Ascending aorta (tissue), 2 donors: ENCODE data around the gene TMEM132A. TPM values are rescaled to one million over a fixed set of nuclear protein-coding genes. Genes with fewer than 3 reads are reported as not detected.
"Not testable (repeated sequence)": the region's sequence is repeated elsewhere in the genome, so short reads cannot be mapped to it uniquely, and the experiment has no call there.

Source experiments
- DNase-seq, 2 donors: peaks; one replicate each; pipeline ENCODE4 v3.0.0-alpha.2; 2019; ENCODE audit warnings: low spot score in 2 of 2
- H3K27ac ChIP-seq, 2 donors: fragments of 200-600 bp; sonication (generic); one replicate each; pipeline ENCODE4 v1.5.1; 2016 to 2017; ENCODE audit warnings: mild to moderate bottlenecking in 1 of 2
- H3K27me3 ChIP-seq: fragments of 200-600 bp; sonication (generic); one replicate; pipeline ENCODE4 v1.5.1; 2017
- H3K36me3 ChIP-seq, 2 donors: fragments of 200-600 bp; sonication (generic); one replicate each; pipeline ENCODE4 v1.5.1; 2016
- H3K4me1 ChIP-seq, 2 donors: fragments of 200-600 bp; sonication (generic); one replicate each; pipeline ENCODE4 v1.5.1; 2016 to 2017; ENCODE audit warnings: mild to moderate bottlenecking in 1 of 2
- H3K4me3 ChIP-seq, 2 donors: fragments of 200-600 bp; sonication (generic); one replicate each; pipeline ENCODE4 v1.5.1; 2016 to 2017; ENCODE audit warnings: mild to moderate bottlenecking in 1 of 2
- H3K9me3 ChIP-seq, 2 donors: fragments of 200-600 bp; sonication (generic); one replicate each; pipeline ENCODE4 v1.5.1; 2016
- intact Hi-C: fragments of 100-400 bp; cut with DNase I; formaldehyde crosslinking; loops from one replicate; pipeline ENCODE4 v1.15.1; 2023
- total RNA-seq: library from RNA; depleted of rRNA; stranded (reverse); fragments of >200 nt; gene quantifications from one replicate; pipeline ENCODE4 v1.1.0, GENCODE V29; 2016
- TF ChIP-seq, protein P1 (sequence below), 3 experiments: fragments of 200-600 bp in 2 of 3; fragments of 450-650 bp in 1 of 3; sonication (generic) in 2 of 3; IDR thresholded peaks; one replicate each; pipeline ENCODE4 v1.5.1; 2016 to 2019; ENCODE audit warnings: antibody characterized with exemption in 3 of 3, mild to moderate bottlenecking in 1 of 3, moderate library complexity in 1 of 3

The TMEM132A gene
- total RNA-seq, 1 donor from 2014 or later, result 18.9 TPM

DNA sequence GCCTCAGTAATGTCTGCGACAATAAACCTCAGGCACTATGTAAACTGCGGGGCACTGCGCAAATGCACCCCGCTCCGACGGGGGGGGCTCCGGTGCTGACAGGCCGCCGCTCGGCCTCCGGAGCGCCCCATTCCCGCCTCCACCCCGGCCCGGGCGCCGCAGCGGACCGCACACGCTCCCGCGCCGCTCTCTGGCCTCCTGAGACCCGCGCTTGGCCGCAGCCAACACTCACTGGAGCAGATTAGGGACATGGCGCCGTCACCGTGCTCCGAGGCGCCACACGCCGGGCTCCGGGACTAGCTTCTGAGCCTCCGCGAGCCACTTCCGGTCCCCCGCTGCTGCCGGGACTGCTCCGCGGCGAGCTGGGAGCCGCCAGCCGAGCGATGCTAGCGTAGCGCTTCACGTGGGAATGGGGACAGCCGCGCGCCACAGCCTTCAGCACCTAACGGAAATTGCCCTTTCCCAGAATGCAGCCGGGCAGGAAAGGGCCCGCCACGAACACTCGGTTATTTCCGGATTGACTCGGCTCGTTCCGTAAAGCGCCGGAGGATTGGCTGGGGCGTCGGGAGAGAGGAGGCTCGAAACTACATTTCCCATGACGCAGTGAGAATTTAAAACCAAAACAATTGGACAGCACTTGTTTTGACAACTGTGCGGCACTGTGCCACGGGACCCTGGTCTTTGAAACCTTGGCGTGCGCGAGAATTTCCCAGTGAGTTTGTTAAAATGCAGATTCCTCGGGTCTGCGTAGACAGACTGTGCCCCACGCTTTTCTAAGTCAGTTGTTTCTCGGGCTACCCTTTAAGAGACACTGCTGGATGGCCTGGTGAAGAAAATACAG is 17.9 kb upstream of the TMEM132A start, which contains the start of gene PRPF19:
PRPF19 (minus strand) TSS at position 454 of the 841 bp plus-strand sequence; CDS start at position 251, 203 bp downstream.
- Histone ChIP-seq H3K4me1 (peaks cover 6 to 18% of the 10 kb centered on the region in 2 donors), H3K27me3 (no peaks in the 10 kb centered on the region), H3K27ac (peak within 1 kb of the TSS; percentile 97 to 99), H3K4me3 (peak within 1 kb of the TSS; percentile 98 to 99), H3K36me3 (peaks cover 16 to 25% of the 10 kb centered on the region in 2 donors), H3K9me3 (no peaks in the 10 kb centered on the region)
- TF ChIP-seq, protein P1, sequence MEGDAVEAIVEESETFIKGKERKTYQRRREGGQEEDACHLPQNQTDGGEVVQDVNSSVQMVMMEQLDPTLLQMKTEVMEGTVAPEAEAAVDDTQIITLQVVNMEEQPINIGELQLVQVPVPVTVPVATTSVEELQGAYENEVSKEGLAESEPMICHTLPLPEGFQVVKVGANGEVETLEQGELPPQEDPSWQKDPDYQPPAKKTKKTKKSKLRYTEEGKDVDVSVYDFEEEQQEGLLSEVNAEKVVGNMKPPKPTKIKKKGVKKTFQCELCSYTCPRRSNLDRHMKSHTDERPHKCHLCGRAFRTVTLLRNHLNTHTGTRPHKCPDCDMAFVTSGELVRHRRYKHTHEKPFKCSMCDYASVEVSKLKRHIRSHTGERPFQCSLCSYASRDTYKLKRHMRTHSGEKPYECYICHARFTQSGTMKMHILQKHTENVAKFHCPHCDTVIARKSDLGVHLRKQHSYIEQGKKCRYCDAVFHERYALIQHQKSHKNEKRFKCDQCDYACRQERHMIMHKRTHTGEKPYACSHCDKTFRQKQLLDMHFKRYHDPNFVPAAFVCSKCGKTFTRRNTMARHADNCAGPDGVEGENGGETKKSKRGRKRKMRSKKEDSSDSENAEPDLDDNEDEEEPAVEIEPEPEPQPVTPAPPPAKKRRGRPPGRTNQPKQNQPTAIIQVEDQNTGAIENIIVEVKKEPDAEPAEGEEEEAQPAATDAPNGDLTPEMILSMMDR (IDR thresholded peaks at IDR 0.05), result no peak
- peak; percentile 87 to 99 for DNase-seq
- intact Hi-C loops, result loop anchor here (1.0 to 5.0 kb wide), 4 partner anchors 65 to 1344 kb away; partner anchors contain the start of genes OSBP and VPS37C

DNA sequence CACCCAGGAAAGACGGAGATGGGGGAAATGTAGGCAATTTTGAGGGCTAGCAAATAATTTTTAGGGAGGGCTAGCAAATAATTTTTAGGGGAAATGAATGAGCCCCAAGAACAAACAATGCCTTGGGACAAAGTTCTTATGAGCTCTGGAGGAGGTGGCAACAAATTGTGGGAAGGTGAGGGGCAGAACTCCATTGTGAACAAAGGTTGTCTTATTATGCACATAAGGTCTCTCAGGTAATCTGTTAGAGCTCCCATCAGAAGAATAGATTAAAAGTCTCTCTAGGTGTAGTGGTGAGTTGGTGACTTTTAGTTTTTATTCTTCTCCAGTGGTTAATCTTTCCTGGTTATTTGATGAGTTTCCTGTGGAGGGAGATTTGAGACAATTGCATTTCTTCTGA is 15.5 kb upstream of the TMEM132A start:
- H3K4me3 ChIP-seq, result no peak overlapping the region
- H3K27me3 ChIP-seq, result no peaks in the 10 kb centered on the region
- H3K9me3 ChIP-seq, result no peaks in the 10 kb centered on the region
- intact Hi-C loops, result loop anchor here (5.0 kb wide), 2 partner anchors 1292 to 1347 kb away; partner anchors contain the start of gene OSBP
- H3K36me3 ChIP-seq, result peaks cover 0 to 1% of the 10 kb centered on the region in 2 donors
- TF ChIP-seq, protein P1 (IDR thresholded peaks at IDR 0.05), result no peak
- H3K4me1 ChIP-seq, result peaks cover 6 to 26% of the 10 kb centered on the region in 2 donors
- DNase-seq, result no peak
- no peak overlapping the region for H3K27ac ChIP-seq

DNA sequence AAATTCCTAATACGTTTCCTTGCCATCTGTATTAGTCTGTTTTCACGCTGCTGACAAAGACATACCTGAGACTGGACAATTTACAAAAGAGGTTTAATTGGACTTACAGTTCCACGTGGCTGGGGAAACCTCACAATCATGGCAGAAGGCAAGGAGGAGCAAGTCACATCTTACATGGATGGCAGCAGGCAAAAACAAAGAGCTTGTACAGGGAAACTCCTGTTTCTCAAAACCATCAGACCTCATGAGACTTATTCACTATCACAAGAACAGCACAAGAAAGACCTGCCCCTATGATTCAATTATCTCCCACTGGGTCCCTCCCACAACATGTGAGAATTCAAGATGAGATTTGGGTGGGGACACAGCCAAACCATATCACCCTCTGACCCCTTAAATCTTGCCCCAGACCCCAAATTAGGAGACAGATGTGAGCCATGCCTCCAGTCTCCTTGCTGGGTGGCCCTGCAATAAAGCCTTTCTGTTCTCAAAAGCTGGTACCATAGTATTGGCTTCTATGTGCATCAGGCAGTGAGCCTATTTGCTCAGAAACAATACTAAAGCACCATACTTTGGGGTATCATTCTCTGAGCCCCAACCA is 14.5 kb upstream of the TMEM132A start:
- not testable (repeated sequence) for H3K9me3 ChIP-seq, H3K4me3 ChIP-seq, DNase-seq, H3K27ac ChIP-seq, H3K27me3 ChIP-seq, H3K36me3 ChIP-seq
- intact Hi-C loops, result loop anchor here (5.0 kb wide), 2 partner anchors 1292 to 1347 kb away; partner anchors contain the start of gene OSBP
- H3K4me1 ChIP-seq, result peaks cover 6 to 24% of the 10 kb centered on the region in 2 donors

DNA sequence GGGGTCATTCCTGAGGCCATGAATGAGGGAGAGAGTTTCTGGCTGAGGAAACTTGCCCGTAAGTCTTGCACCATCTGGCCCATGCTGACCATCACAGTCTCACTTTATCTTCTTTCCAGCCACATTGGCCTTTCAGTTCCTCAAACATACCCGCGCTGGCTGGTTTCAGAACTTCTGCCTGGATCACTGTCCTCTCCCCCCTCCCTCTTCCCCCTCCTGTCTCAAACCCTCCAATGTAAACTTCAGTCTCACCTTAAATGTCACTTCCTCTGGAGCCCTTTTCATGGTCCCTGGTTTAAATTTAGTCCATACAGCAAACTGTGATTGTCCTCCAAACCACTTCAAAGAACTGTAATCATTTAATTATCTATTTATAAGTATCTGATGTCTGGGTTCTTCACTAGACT is 14.0 kb upstream of the TMEM132A start:
- no peak overlapping the region for H3K4me3 ChIP-seq
- no peak for DNase-seq
- TF ChIP-seq, protein P1 (IDR thresholded peaks at IDR 0.05), result no peak
- H3K36me3 ChIP-seq, result no peaks in the 10 kb centered on the region
- H3K9me3 ChIP-seq, result no peaks in the 10 kb centered on the region
- peaks cover 2 to 19% of the 10 kb centered on the region in 2 donors for H3K4me1 ChIP-seq
- H3K27me3 ChIP-seq, result no peaks in the 10 kb centered on the region
- H3K27ac ChIP-seq, result no peak overlapping the region
- intact Hi-C loops, result no loop called here

DNA sequence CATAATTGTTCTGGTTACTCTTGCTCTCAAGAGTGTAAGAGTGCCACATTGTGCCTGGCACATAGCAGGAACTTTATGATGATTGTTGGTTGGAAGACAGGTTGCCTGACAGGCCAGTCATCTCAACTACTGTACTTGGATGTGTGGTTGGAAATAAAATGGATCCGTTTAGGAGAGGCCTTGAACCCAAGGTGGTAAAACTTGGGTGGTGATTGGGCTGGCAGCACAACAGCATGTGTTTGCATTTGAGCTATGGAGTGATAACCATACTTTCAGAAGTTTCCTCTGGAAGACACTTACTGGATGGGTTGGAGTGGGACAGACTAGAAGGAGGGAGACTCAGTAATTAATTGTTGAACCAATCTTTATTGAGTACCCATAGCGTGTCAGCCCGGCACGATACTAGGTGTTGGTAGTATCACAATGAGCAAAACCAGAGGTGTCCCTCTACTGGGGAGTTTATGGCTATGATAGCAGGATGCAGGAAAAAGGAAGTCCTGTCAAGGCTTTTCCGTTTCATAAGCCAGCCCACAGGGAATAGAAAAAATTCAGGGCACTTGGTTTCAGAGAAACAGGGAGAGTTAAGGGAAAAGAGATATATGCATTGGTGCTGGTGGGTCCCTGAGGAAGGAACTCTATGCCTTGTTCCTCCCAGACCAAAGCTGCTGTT is 13.4 kb upstream of the TMEM132A start:
- Histone ChIP-seq H3K9me3 (no peaks in the 10 kb centered on the region), H3K4me1 (peaks cover 2 to 17% of the 10 kb centered on the region in 2 donors), H3K36me3 (no peaks in the 10 kb centered on the region), H3K27ac (no peak overlapping the region), H3K27me3 (no peaks in the 10 kb centered on the region), H3K4me3 (no peak overlapping the region)
- no peak for DNase-seq
- intact Hi-C loops, result no loop called here
- TF ChIP-seq, protein P1 (IDR thresholded peaks at IDR 0.05), result no peak
